ENCODE data around the gene GPR161. TPM values are rescaled to one million over a fixed set of nuclear protein-coding genes. Genes with fewer than 3 reads are reported as not detected.

The GPR161 gene
- total and polyA plus RNA-seq, 2 of the 13 experiments (the other 11 are each of a cell fraction or from before 2014, with no cell fraction given), result 0.13 to 0.35 TPM

DNA sequence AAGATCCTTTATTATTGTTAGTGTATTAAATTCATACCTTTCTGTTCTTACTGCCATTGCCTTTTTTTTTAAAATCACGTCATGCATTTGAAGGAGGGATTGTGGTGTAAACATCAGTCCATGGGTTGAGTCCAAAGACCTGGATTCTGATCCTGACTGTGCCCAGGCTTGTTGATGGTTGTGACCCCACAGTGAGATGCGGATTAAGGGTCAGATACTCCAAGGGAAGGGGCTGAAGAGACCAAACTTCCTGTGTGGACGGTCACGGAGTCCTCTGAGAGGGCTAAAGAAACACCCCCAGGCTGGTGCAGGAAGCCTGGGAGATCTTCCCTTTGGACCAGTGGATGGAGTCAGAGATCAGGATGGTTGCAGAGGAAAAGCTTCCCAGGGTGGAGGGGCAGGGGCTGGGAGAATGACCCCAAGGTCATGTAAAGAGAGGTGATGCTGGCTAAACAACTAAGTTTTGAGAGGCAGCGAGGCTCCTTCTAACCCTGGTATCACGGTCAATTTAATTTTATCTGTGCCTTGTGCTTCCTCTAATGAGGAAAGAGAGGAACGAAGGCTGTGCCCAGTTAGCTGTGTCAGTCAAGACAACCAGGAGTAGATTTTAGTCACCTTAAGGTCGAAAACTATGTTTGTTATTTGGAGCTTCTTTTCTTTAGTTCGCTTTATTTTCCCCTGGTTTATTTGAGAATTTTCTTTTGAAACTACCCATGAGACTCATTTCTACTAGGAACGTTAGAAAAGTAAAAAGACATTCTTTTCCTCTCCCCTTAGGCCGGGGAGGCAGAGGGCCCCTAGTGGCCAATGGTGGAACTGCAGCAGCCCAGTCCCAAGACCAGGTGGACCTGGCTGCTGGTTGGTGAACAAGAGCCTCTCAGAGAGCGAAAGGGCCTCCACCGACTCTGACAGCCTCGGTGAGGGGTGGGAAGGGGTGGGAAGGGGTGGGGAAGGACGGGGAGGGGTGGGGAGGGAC, 8.7 kb upstream of the GPR161 start (continued):
- TF ChIP-seq SP4 (CRISPR knock-in tag; IDR thresholded peaks at IDR 0.05), result no peak
- TF ChIP-seq, protein P1, sequence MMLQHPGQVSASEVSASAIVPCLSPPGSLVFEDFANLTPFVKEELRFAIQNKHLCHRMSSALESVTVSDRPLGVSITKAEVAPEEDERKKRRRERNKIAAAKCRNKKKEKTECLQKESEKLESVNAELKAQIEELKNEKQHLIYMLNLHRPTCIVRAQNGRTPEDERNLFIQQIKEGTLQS (CRISPR knock-in tag; IDR thresholded peaks at IDR 0.05), result no peak
- TF ChIP-seq ZNF777 (CRISPR knock-in tag; IDR thresholded peaks at IDR 0.05), result no peak
- no peak for TF ChIP-seq ZFY (CRISPR knock-in tag; IDR thresholded peaks at IDR 0.05)
- TF ChIP-seq, protein P2, sequence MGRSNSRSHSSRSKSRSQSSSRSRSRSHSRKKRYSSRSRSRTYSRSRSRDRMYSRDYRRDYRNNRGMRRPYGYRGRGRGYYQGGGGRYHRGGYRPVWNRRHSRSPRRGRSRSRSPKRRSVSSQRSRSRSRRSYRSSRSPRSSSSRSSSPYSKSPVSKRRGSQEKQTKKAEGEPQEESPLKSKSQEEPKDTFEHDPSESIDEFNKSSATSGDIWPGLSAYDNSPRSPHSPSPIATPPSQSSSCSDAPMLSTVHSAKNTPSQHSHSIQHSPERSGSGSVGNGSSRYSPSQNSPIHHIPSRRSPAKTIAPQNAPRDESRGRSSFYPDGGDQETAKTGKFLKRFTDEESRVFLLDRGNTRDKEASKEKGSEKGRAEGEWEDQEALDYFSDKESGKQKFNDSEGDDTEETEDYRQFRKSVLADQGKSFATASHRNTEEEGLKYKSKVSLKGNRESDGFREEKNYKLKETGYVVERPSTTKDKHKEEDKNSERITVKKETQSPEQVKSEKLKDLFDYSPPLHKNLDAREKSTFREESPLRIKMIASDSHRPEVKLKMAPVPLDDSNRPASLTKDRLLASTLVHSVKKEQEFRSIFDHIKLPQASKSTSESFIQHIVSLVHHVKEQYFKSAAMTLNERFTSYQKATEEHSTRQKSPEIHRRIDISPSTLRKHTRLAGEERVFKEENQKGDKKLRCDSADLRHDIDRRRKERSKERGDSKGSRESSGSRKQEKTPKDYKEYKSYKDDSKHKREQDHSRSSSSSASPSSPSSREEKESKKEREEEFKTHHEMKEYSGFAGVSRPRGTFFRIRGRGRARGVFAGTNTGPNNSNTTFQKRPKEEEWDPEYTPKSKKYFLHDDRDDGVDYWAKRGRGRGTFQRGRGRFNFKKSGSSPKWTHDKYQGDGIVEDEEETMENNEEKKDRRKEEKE (IDR thresholded peaks at IDR 0.05), result no peak
- TF ChIP-seq, protein P3, sequence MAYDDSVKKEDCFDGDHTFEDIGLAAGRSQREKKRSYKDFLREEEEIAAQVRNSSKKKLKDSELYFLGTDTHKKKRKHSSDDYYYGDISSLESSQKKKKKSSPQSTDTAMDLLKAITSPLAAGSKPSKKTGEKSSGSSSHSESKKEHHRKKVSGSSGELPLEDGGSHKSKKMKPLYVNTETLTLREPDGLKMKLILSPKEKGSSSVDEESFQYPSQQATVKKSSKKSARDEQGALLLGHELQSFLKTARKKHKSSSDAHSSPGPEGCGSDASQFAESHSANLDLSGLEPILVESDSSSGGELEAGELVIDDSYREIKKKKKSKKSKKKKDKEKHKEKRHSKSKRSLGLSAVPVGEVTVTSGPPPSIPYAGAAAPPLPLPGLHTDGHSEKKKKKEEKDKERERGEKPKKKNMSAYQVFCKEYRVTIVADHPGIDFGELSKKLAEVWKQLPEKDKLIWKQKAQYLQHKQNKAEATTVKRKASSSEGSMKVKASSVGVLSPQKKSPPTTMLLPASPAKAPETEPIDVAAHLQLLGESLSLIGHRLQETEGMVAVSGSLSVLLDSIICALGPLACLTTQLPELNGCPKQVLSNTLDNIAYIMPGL (CRISPR knock-in tag; IDR thresholded peaks at IDR 0.05; ENCODE audit: borderline replicate concordance in 1 of 2, low read depth in 1 of 2), result peak in 1 of 2 experiments; percentile 28; a peak in 1 of 4 replicates
- TF ChIP-seq XRCC5 (optimal IDR thresholded peaks at IDR 0.05; ENCODE audit: low read length), result peak; percentile 90
- no peak for TF ChIP-seq ZSCAN21 (CRISPR knock-in tag; IDR thresholded peaks at IDR 0.05; ENCODE audit: borderline replicate concordance)
- TF ChIP-seq POGZ (CRISPR knock-in tag; IDR thresholded peaks at IDR 0.05), result no peak
- TF ChIP-seq, protein P4, sequence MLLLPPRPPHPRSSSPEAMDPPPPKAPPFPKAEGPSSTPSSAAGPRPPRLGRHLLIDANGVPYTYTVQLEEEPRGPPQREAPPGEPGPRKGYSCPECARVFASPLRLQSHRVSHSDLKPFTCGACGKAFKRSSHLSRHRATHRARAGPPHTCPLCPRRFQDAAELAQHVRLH (CRISPR knock-in tag; IDR thresholded peaks at IDR 0.05; ENCODE audit: borderline replicate concordance, low read depth), result no peak
- TF ChIP-seq, protein P5, sequence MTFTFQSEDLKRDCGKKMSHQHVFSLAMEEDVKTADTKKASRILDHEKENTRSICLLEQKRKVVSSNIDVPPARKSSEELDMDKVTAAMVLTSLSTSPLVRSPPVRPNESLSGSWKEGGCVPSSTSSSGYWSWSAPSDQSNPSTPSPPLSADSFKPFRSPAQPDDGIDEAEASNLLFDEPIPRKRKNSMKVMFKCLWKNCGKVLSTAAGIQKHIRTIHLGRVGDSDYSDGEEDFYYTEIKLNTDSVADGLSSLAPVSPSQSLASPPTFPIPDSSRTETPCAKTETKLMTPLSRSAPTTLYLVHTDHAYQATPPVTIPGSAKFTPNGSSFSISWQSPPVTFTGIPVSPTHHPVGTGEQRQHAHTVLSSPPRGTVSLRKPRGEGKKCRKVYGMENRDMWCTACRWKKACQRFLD (CRISPR knock-in tag; IDR thresholded peaks at IDR 0.05; ENCODE audit: borderline replicate concordance), result no peak
- no peak for TF ChIP-seq ZNF629 (CRISPR knock-in tag; conservative IDR thresholded peaks at IDR 0.05)
- TF ChIP-seq ZNF124 (CRISPR knock-in tag; IDR thresholded peaks at IDR 0.05), result peak; percentile 31; the same call in 1 of the 2 replicates
- TF ChIP-seq MZF1 (CRISPR knock-in tag; IDR thresholded peaks at IDR 0.05; ENCODE audit: borderline replicate concordance), result no peak
- peak; percentile 78; the same call in 1 of the 2 replicates for TF ChIP-seq PCBP1 (IDR thresholded peaks at IDR 0.05; ENCODE audit: borderline replicate concordance, low read depth, low read length)
- TF ChIP-seq, protein P6, sequence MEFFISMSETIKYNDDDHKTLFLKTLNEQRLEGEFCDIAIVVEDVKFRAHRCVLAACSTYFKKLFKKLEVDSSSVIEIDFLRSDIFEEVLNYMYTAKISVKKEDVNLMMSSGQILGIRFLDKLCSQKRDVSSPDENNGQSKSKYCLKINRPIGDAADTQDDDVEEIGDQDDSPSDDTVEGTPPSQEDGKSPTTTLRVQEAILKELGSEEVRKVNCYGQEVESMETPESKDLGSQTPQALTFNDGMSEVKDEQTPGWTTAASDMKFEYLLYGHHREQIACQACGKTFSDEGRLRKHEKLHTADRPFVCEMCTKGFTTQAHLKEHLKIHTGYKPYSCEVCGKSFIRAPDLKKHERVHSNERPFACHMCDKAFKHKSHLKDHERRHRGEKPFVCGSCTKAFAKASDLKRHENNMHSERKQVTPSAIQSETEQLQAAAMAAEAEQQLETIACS (CRISPR knock-in tag; IDR thresholded peaks at IDR 0.05), result no peak
- TF ChIP-seq MIER2 (CRISPR knock-in tag; IDR thresholded peaks at IDR 0.05), result no peak
- TF ChIP-seq, protein P7, sequence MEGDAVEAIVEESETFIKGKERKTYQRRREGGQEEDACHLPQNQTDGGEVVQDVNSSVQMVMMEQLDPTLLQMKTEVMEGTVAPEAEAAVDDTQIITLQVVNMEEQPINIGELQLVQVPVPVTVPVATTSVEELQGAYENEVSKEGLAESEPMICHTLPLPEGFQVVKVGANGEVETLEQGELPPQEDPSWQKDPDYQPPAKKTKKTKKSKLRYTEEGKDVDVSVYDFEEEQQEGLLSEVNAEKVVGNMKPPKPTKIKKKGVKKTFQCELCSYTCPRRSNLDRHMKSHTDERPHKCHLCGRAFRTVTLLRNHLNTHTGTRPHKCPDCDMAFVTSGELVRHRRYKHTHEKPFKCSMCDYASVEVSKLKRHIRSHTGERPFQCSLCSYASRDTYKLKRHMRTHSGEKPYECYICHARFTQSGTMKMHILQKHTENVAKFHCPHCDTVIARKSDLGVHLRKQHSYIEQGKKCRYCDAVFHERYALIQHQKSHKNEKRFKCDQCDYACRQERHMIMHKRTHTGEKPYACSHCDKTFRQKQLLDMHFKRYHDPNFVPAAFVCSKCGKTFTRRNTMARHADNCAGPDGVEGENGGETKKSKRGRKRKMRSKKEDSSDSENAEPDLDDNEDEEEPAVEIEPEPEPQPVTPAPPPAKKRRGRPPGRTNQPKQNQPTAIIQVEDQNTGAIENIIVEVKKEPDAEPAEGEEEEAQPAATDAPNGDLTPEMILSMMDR (CRISPR knock-in tag; IDR thresholded peaks at IDR 0.05), result peak; percentile 84
